DND-41 (cell line): ENCODE data around the gene TMCO4.
A peak's percentile ranks its signal among the peaks of the same experiment; 100 is the strongest.

Experiments
- ATAC-seq: fragments of 200-7000 bp; cut with Tn5 transposase; 3 replicates; pipeline ENCODE4 v1.9.1; 2021; ENCODE audit warnings: low read depth; ENCODE audit not compliant: insufficient read depth
- DNase-seq: peaks from one replicate; pipeline ENCODE4 v3.0.0-alpha.2; 2020
- H2AFZ ChIP-seq: 2 replicates; pipeline ENCODE4 v1.6.0; 2012; ENCODE audit warnings: low read depth, low read length
- H3K27ac ChIP-seq: 2 replicates; pipeline ENCODE4 v1.5.1; 2012; ENCODE audit warnings: low read length, inconsistent platforms
- H3K27me3 ChIP-seq: fragments of 200-600 bp; sonication (generic); 2 replicates; pipeline ENCODE4 v1.6.0; 2012; ENCODE audit warnings: low read length, mild to moderate bottlenecking, inconsistent platforms; ENCODE audit not compliant: insufficient read depth, poor library complexity
- H3K36me3 ChIP-seq: 2 replicates; pipeline ENCODE4 v1.5.1; 2012; ENCODE audit warnings: low read length, inconsistent platforms; ENCODE audit not compliant: insufficient read depth
- H3K4me1 ChIP-seq: 2 replicates; pipeline ENCODE4 v1.5.1; 2012; ENCODE audit warnings: mild to moderate bottlenecking, low read length; ENCODE audit not compliant: insufficient read depth
- H3K4me2 ChIP-seq: 2 replicates; pipeline ENCODE4 v1.6.0; 2012; ENCODE audit warnings: mild to moderate bottlenecking, moderate library complexity, low read length, inconsistent platforms; ENCODE audit not compliant: insufficient read depth
- H3K4me3 ChIP-seq, 2 experiments: fragments of 200-600 bp in 1 of 2; shearing (Covaris generic) in 1 of 2; 2 replicates each; pipeline ENCODE4 v1.5.1; 2012 to 2016; ENCODE audit warnings: inconsistent platforms in 2 of 2, low read length in 2 of 2, mild to moderate bottlenecking in 2 of 2, low read depth in 1 of 2, moderate library complexity in 1 of 2
- H3K79me2 ChIP-seq: 2 replicates; pipeline ENCODE4 v1.6.0; 2012; ENCODE audit warnings: low read length, inconsistent platforms; ENCODE audit not compliant: insufficient read depth
- H3K9ac ChIP-seq: 2 replicates; pipeline ENCODE4 v1.6.0; 2012; ENCODE audit warnings: low read depth, mild to moderate bottlenecking, inconsistent platforms, low read length, moderate library complexity
- H3K9me3 ChIP-seq: 2 replicates; pipeline ENCODE4 v1.5.1; 2012; ENCODE audit warnings: low read length, moderate library complexity, mild to moderate bottlenecking, inconsistent platforms; ENCODE audit not compliant: insufficient read depth, severe bottlenecking
- H4K20me1 ChIP-seq: 2 replicates; pipeline ENCODE4 v1.6.0; 2012; ENCODE audit warnings: low read length; ENCODE audit not compliant: insufficient read depth
- EZH2 ChIP-seq: IDR thresholded peaks from 3 replicates; pipeline ENCODE4 v1.6.1; 2012; ENCODE audit warnings: borderline replicate concordance, low read depth, mild to moderate bottlenecking, moderate library complexity, low read length, inconsistent platforms; ENCODE audit not compliant: severe bottlenecking
- TF ChIP-seq, protein P1 (sequence below): IDR thresholded peaks from 2 replicates; pipeline ENCODE4 v1.5.1; 2012; ENCODE audit warnings: borderline replicate concordance, low read length, moderate library complexity, mild to moderate bottlenecking; ENCODE audit not compliant: poor library complexity, severe bottlenecking; ENCODE audit errors: extremely low read depth

Gene TMCO4

DNA sequence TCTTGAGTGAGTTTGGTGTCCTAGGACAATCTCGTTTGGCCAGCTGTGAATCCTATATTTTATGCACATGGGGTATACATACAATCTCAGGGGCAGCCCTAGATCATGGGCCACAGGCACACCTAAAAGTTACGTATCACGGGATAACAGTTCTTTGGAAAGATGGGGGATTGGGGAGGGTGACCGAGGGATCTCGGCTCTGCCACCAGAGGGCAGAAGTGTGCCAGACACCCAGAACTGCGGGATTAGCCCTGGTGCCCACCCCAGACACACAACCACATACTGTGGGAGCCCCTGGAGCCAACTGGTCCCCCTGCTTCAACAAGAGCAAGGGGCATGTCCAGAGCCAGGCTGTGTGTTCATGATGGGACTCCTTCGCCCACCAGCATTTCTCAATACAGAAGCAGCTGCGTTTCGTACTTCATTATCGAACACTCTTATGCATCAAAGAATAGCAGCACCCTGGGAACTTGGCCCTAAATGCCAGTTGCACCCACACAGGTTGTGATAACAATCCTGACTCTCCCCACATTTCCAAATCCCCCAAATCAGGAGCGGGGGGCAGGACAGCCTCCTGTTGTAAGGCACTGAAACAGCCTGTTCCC is 37.4 kb downstream of the TMCO4 start:
- no peak for TF ChIP-seq EZH2
- TF ChIP-seq, protein P1, sequence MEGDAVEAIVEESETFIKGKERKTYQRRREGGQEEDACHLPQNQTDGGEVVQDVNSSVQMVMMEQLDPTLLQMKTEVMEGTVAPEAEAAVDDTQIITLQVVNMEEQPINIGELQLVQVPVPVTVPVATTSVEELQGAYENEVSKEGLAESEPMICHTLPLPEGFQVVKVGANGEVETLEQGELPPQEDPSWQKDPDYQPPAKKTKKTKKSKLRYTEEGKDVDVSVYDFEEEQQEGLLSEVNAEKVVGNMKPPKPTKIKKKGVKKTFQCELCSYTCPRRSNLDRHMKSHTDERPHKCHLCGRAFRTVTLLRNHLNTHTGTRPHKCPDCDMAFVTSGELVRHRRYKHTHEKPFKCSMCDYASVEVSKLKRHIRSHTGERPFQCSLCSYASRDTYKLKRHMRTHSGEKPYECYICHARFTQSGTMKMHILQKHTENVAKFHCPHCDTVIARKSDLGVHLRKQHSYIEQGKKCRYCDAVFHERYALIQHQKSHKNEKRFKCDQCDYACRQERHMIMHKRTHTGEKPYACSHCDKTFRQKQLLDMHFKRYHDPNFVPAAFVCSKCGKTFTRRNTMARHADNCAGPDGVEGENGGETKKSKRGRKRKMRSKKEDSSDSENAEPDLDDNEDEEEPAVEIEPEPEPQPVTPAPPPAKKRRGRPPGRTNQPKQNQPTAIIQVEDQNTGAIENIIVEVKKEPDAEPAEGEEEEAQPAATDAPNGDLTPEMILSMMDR = peak; percentile 77
- H3K4me3 ChIP-seq = no peak overlapping the region
- H3K27ac ChIP-seq = no peak overlapping the region
- H3K9ac ChIP-seq = no peak overlapping the region
- H3K36me3 ChIP-seq = no peaks in the 10 kb centered on the region
- H3K27me3 ChIP-seq = peaks cover 14% of the 10 kb centered on the region
- no peak overlapping the region for H3K4me2 ChIP-seq
- H3K79me2 ChIP-seq = no peaks in the 10 kb centered on the region
- peak; percentile 62; the same call in 1 of the 3 replicates for ATAC-seq
- peak; percentile 31 for DNase-seq
- H4K20me1 ChIP-seq = peaks cover 8% of the 10 kb centered on the region; the same call in 1 of the 2 replicates
- H3K9me3 ChIP-seq = no peaks in the 10 kb centered on the region
- no peaks in the 10 kb centered on the region for H3K4me1 ChIP-seq
- no peak overlapping the region for H2AFZ ChIP-seq

DNA sequence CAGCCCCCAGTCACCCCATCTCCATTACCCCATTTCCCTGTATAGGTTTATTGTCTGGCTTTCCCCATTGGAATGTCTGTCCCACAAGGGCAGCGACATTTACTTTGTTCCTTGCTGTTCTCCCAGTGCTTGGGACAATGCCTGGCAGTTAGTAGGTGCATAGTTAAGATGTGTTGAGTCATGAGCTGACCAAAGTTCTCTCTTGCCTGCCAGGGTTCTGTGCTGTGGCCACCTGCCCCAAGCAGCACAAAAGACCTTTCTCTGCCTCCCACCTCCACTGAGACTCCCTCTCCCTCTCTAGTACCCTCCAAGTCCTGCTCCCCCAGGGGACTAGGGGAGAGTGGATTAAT is 40.0 kb downstream of the TMCO4 start:
- H3K27me3 ChIP-seq = peaks cover 16% of the 10 kb centered on the region
- no peaks in the 10 kb centered on the region for H3K79me2 ChIP-seq
- H3K4me2 ChIP-seq = no peak overlapping the region
- H2AFZ ChIP-seq = no peak overlapping the region
- no peak overlapping the region for H3K27ac ChIP-seq
- peaks cover 5% of the 10 kb centered on the region; the same call in 1 of the 2 replicates for H4K20me1 ChIP-seq
- DNase-seq (no peak), ATAC-seq (no peak)
- no peak for TF ChIP-seq EZH2
- TF ChIP-seq, protein P1 = no peak
- H3K4me1 ChIP-seq = no peaks in the 10 kb centered on the region
- H3K36me3 ChIP-seq = no peaks in the 10 kb centered on the region
- no peak overlapping the region for H3K4me3 ChIP-seq
- H3K9me3 ChIP-seq = no peaks in the 10 kb centered on the region
- H3K9ac ChIP-seq = no peak overlapping the region

DNA sequence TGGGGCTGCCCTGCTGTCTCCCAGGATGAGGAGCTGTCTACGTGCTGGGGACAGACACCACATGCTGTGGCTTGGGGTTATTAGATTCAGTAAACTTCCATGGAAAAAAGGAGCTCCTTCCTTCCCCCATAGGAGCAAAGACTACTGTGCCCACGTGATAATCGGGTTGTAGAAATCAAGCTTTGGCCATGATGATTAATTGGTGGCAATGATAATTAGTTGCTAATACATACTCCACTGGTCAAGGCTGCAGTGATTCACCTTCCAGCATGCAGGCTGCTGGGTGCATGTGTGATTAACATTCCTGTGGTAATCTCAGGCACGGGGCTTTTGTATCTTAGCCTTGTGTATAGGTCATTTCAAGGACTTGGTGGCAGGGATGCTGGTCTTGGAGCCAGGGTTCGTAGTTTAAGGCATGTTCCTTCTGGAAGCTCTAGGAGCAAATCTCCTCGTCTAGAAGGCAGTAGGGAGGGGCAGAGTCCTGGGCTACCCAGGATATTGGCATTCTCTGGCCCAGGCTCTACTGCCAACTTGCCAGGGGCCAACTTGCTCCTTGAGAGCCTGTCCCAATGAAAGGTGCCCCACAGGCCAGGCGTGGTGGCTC is 41.4 kb downstream of the TMCO4 start:
- no peaks in the 10 kb centered on the region for H3K36me3 ChIP-seq
- H3K27ac ChIP-seq = no peak overlapping the region
- no peaks in the 10 kb centered on the region for H3K4me1 ChIP-seq
- ATAC-seq (no peak), DNase-seq (no peak)
- peaks cover 5% of the 10 kb centered on the region; the same call in 1 of the 2 replicates for H4K20me1 ChIP-seq
- no peak overlapping the region for H3K9ac ChIP-seq
- TF ChIP-seq, protein P1 = no peak
- TF ChIP-seq EZH2 = no peak
- H3K27me3 ChIP-seq = peaks cover 16% of the 10 kb centered on the region
- H2AFZ ChIP-seq = no peak overlapping the region
- H3K4me2 ChIP-seq = no peak overlapping the region
- H3K9me3 ChIP-seq = no peaks in the 10 kb centered on the region
- H3K4me3 ChIP-seq = no peak overlapping the region
- no peaks in the 10 kb centered on the region for H3K79me2 ChIP-seq
